GM23338 (cell line): ENCODE data around the gene WNT7A. TPM values are rescaled to one million over a fixed set of nuclear protein-coding genes. Genes with fewer than 3 reads are reported as not detected.

Experiments
- CTCF ChIP-seq, 2 experiments: fragments of 200-600 bp in 1 of 2; sonication (generic) in 1 of 2; conservative IDR thresholded peaks; 2 replicates each; pipeline versions ENCODE4 v1.5.1 to v1.6.1; 2016 to 2017; ENCODE audit warnings: antibody characterized with exemption in 2 of 2, low read depth in 2 of 2, mild to moderate bottlenecking in 2 of 2, moderate library complexity in 1 of 2
- ETS1 ChIP-seq: IDR thresholded peaks from 2 replicates; pipeline ENCODE4 v1.6.1; 2016; ENCODE audit warnings: antibody characterized with exemption
- EZH2 ChIP-seq: fragments of 200-600 bp; sonication (generic); IDR thresholded peaks from one replicate; pipeline ENCODE4 v1.8.0; 2017; ENCODE audit warnings: antibody characterized with exemption, mild to moderate bottlenecking, low read depth; ENCODE audit not compliant: unreplicated experiment
- EZH2phosphoT487 ChIP-seq: fragments of 200-600 bp; sonication (generic); IDR thresholded peaks from one replicate; pipeline ENCODE4 v1.8.1; 2018; ENCODE audit warnings: antibody characterized with exemption; ENCODE audit not compliant: unreplicated experiment
- POLR2AphosphoS5 ChIP-seq: IDR thresholded peaks from 2 replicates; pipeline ENCODE4 v1.6.1; 2016; ENCODE audit warnings: antibody characterized with exemption, low read depth
- REST ChIP-seq: IDR thresholded peaks from one replicate; pipeline ENCODE4 v1.6.1; 2018; ENCODE audit warnings: antibody characterized with exemption; ENCODE audit not compliant: unreplicated experiment
- STAT1 ChIP-seq: IDR thresholded peaks from one replicate; pipeline ENCODE4 v1.6.1; 2016; ENCODE audit warnings: antibody characterized with exemption; ENCODE audit not compliant: unreplicated experiment
- ZNF331 ChIP-seq: fragments of 250-450 bp; sonication (Bioruptor Pico); IDR thresholded peaks from 2 replicates; pipeline ENCODE4 v1.5.0; 2020; ENCODE audit warnings: low read depth, mild to moderate bottlenecking, moderate library complexity
- ZNF462 ChIP-seq: fragments of 250-450 bp; sonication (Bioruptor Pico); IDR thresholded peaks from 2 replicates; pipeline ENCODE4 v1.5.0; 2020; ENCODE audit warnings: mild to moderate bottlenecking, moderate library complexity
- polyA plus RNA-seq: library from polyadenylated mRNA; unstranded; fragments of >200 nt; fragmentation: Nextera tagmentation; extraction: Ambion mirVana; gene quantifications from 2 replicates; pipeline ENCODE4 v1.2.1, GENCODE V29; 2016
- total RNA-seq: library from RNA; depleted of rRNA; stranded (reverse); fragments of >200 nt; shearing (Covaris generic); gene quantifications from 2 replicates; pipeline ENCODE4 v1.2.3, GENCODE V29; 2014

Gene WNT7A
- total and polyA plus RNA-seq, 2 experiments from 2014 or later = not detected

- no peak for TF ChIP-seq ZNF462 (CRISPR knock-in tag)
- no peak for TF ChIP-seq REST
- TF ChIP-seq STAT1 = no peak
- TF ChIP-seq EZH2phosphoT487 = no peak
- TF ChIP-seq ETS1 = no peak
- no peak for TF ChIP-seq CTCF (conservative IDR thresholded peaks at IDR 0.05; ENCODE audit: low read depth in 2 of 2)
- TF ChIP-seq ZNF331 = no peak
- no peak for TF ChIP-seq POLR2AphosphoS5
- TF ChIP-seq EZH2 = no peak
These were observed 83.0 kb downstream of the WNT7A start (continued) for GRCh38 chr3:13796701-13797460.
